ENCODE data around the gene AIPL1.

- TF ChIP-seq CTCF (IDR thresholded peaks at IDR 0.05; ENCODE audit: low read length), result no peak
- TF ChIP-seq EZH2 (optimal IDR thresholded peaks at IDR 0.05; ENCODE audit: low read depth, low read length), result no peak
- no peak for TF ChIP-seq EZH2phosphoT487 (IDR thresholded peaks at IDR 0.05; ENCODE audit: low read length)
Measured at GRCh38 chr17:6470751-6471521, 36.0 kb upstream of the AIPL1 start.
